NCI-H2196 treated with DMSO at 0.1 percent for 48 hours (cell line): ENCODE data around the gene WIPF3.
"Not testable (repeated sequence)": the region's sequence is repeated elsewhere in the genome, so short reads cannot be mapped to it uniquely, and the experiment has no call there.

Experiments
- DNase-seq: peaks from one replicate; lab custom pipeline; 2025; ENCODE audit not compliant: unreplicated experiment; lab: John Stamatoyannopoulos, UW

Gene WIPF3

GRCh38 chr7:29948587-29948986 lies 142.3 kb downstream of the WIPF3 start:
- DNase-seq, result no peak

GRCh38 chr7:29950480-29950879 lies 144.2 kb downstream of the WIPF3 start:
- no peak for DNase-seq

- DNase-seq, result no peak
Measured at GRCh38 chr7:29951206-29951605, 144.9 kb downstream of the WIPF3 start.

- DNase-seq, result no peak
Measured at GRCh38 chr7:29953726-29954347, 147.5 kb downstream of the WIPF3 start.

- no peak for DNase-seq
Measured at GRCh38 chr7:29955075-29955792, 148.9 kb downstream of the WIPF3 start.

GRCh38 chr7:29955799-29956486 lies 149.6 kb downstream of the WIPF3 start:
- no peak for DNase-seq

- no peak for DNase-seq
Measured at GRCh38 chr7:29956487-29956836, 150.2 kb downstream of the WIPF3 start.

GRCh38 chr7:29957521-29958310 lies 151.4 kb downstream of the WIPF3 start:
- DNase-seq, result no peak

GRCh38 chr7:29958667-29959358 lies 152.5 kb downstream of the WIPF3 start:
- DNase-seq, result no peak

GRCh38 chr7:29961611-29962010 lies 155.3 kb downstream of the WIPF3 start:
- DNase-seq, result not testable (repeated sequence)

GRCh38 chr7:29962035-29962434 lies 155.7 kb downstream of the WIPF3 start:
- no peak for DNase-seq

- DNase-seq, result no peak
Measured at GRCh38 chr7:29965030-29965429, 158.7 kb downstream of the WIPF3 start.
